ENCODE measurements around the gene GPRC5D.

The GPRC5D gene

GRCh38 chr12:12909995-12910420, 42.0 kb downstream of the GPRC5D start:
- no peak for TF ChIP-seq CTCF (IDR thresholded peaks at IDR 0.05; ENCODE audit: borderline replicate concordance, insufficient read depth, low read depth, low read length)
- no peak overlapping the region for H3K4me3 ChIP-seq (ENCODE audit: low read depth, low read length)

DNA sequence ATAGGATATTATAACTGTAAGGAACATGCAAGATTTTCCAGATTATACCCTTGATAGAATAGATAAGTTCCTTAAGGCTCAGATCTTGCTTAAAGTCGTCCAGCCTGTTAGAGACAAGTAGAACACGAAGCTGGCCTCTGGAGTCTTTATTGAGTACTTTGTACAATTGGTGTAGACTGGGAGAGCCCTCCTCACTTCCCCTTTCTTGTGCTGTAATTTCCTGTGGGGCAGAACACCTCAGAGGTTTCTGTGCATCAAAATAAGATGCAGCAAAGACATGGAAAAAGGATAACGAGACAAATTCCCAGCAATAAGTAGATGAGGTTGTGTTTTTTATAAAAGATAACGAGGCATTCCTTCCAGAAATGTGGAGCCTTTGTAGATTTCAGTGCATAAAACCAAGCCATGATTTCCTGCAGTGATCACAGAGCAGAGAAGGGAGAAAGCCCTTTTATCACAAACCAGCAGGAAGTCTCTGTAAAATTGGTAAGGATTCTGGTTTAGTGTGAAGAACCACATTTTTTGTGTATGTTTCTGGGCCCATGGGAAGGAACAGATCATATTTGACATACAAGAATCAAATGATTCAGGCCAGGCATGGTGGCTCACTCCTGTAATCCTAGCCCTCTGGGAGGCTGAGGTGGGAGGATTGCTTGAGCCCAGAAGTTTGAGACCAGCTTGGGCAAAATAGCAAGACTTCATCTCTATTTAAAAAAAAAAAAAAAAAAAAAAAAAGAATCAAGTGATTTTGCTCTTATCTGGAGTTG, 42.6 kb downstream of the GPRC5D start:
- TF ChIP-seq CTCF (IDR thresholded peaks at IDR 0.05; ENCODE audit: borderline replicate concordance, insufficient read depth, low read depth, low read length): no peak

GRCh38 chr12:12908711-12909110, 43.3 kb downstream of the GPRC5D start:
- no peak overlapping the region for H3K4me3 ChIP-seq (ENCODE audit: low read depth, low read length)
- TF ChIP-seq CTCF (IDR thresholded peaks at IDR 0.05; ENCODE audit: borderline replicate concordance, insufficient read depth, low read depth, low read length): no peak

More for the DNA sequence above, 42.6 kb downstream of the GPRC5D start:
- no peak overlapping the region for H3K4me3 ChIP-seq (ENCODE audit: low read depth, low read length)

DNA sequence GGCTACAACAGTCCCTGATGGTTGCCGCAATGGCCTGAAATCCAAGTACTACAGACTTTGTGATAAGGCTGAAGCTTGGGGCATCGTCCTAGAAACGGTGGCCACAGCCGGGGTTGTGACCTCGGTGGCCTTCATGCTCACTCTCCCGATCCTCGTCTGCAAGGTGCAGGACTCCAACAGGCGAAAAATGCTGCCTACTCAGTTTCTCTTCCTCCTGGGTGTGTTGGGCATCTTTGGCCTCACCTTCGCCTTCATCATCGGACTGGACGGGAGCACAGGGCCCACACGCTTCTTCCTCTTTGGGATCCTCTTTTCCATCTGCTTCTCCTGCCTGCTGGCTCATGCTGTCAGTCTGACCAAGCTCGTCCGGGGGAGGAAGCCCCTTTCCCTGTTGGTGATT, 43.7 kb downstream of the GPRC5D start:
- TF ChIP-seq CTCF (IDR thresholded peaks at IDR 0.05; ENCODE audit: borderline replicate concordance, insufficient read depth, low read depth, low read length): no peak

GRCh38 chr12:12907552-12907951, 44.4 kb downstream of the GPRC5D start:
- TF ChIP-seq CTCF (IDR thresholded peaks at IDR 0.05; ENCODE audit: borderline replicate concordance, insufficient read depth, low read depth, low read length): no peak

More for the DNA sequence above, 43.7 kb downstream of the GPRC5D start:
- no peak overlapping the region for H3K4me3 ChIP-seq (ENCODE audit: low read depth, low read length)

GRCh38 chr12:12903642-12904609, 48.0 kb downstream of the GPRC5D start:
- no peak for TF ChIP-seq CTCF (IDR thresholded peaks at IDR 0.05; ENCODE audit: borderline replicate concordance, insufficient read depth, low read depth, low read length)
- no peak overlapping the region for H3K4me3 ChIP-seq (ENCODE audit: low read depth, low read length)

More at GRCh38 chr12:12907552-12907951, 44.4 kb downstream of the GPRC5D start:
- H3K4me3 ChIP-seq (ENCODE audit: low read depth, low read length): no peak overlapping the region
